Lung (tissue), 12 donors: ENCODE results near the gene EBI3. TPM values are rescaled to one million over a fixed set of nuclear protein-coding genes. Genes with fewer than 3 reads are reported as not detected.
"Not testable (repeated sequence)": the region's sequence is repeated elsewhere in the genome, so short reads cannot be mapped to it uniquely, and the experiment has no call there.

Source experiments
- ATAC-seq: fragments of 200-7000 bp; cut with Tn5 transposase; one replicate; pipeline ENCODE4 v1.9.1; 2020; ENCODE audit warnings: moderate number of reproducible peaks; ENCODE audit not compliant: insufficient read depth, low FRiP score
- DNase-seq, 3 donors: peaks; one replicate each; pipeline ENCODE4 v3.0.0-alpha.2; 2013 to 2017
- H3K27ac ChIP-seq, 2 donors: one replicate each; pipeline ENCODE4 v1.5.1; 2013; ENCODE audit warnings: mild to moderate bottlenecking in 2 of 2, moderate library complexity in 2 of 2, control low read depth in 1 of 2, inconsistent platforms in 1 of 2, low read depth in 1 of 2, low read length in 1 of 2
- H3K27me3 ChIP-seq, 3 donors: one replicate each; pipeline ENCODE4 v1.5.1; 2013; ENCODE audit warnings: low read length in 2 of 3; ENCODE audit not compliant: control insufficient read depth in 3 of 3, insufficient read depth in 3 of 3
- H3K36me3 ChIP-seq, 4 donors: one replicate each; pipeline ENCODE4 v1.5.1; 2013; ENCODE audit warnings: low read length in 4 of 4, mild to moderate bottlenecking in 1 of 4, moderate library complexity in 1 of 4; ENCODE audit not compliant: control insufficient read depth in 4 of 4, insufficient read depth in 4 of 4
- H3K4me1 ChIP-seq, 5 donors: one replicate each; pipeline ENCODE4 v1.5.1; 2013; ENCODE audit warnings: low read length in 5 of 5, mild to moderate bottlenecking in 2 of 5, moderate library complexity in 1 of 5; ENCODE audit not compliant: control insufficient read depth in 5 of 5, insufficient read depth in 5 of 5
- H3K4me3 ChIP-seq: one replicate; pipeline ENCODE4 v1.5.1; 2013; ENCODE audit warnings: mild to moderate bottlenecking, control low read depth, moderate library complexity
- H3K9ac ChIP-seq, 2 donors: one replicate each; pipeline ENCODE4 v1.5.1; 2013; ENCODE audit warnings: low read length in 2 of 2, control low read depth in 1 of 2; ENCODE audit not compliant: insufficient read depth in 1 of 2
- H3K9me3 ChIP-seq, 4 donors: one replicate each; pipeline ENCODE4 v1.5.1; 2013; ENCODE audit warnings: low read length in 3 of 4, mild to moderate bottlenecking in 1 of 4, moderate library complexity in 1 of 4; ENCODE audit not compliant: control insufficient read depth in 4 of 4, insufficient read depth in 3 of 4
- CTCF ChIP-seq: IDR thresholded peaks from 2 replicates; pipeline ENCODE4 v1.5.1; 2012; ENCODE audit warnings: mild to moderate bottlenecking; ENCODE audit errors: control extremely low read depth, extremely low read depth
- WGBS, 2 donors: extraction: QIAGEN DNeasy Blood & Tissue Kit; methylation state at CpG; one replicate each; pipeline ENCODE4 v1.1.7; 2013; 5-methylcytosine and 5-hydroxymethylcytosine counted together
- polyA plus RNA-seq, 2 donors: library from polyadenylated mRNA; stranded (reverse); fragments of 200-250 nt; gene quantifications; one replicate each; pipeline ENCODE4 v1.2.1, GENCODE V29; 2013
- total RNA-seq, 2 donors: library from RNA; depleted of rRNA in 1 of 2; stranded (reverse); fragments of >200 nt in 1 of 2; gene quantifications; one replicate each; pipeline ENCODE4 v1.2.1, GENCODE V29; 2014 to 2021
- donor health status: control.
- donor health status: control.
- donor health status: Bipolar disorder and iron deficiency.
- donor health status: healthy.
- donor health status: DM: yes; HTN: yes; CAD: no.

EBI3 gene
- total and polyA plus RNA-seq, 4 donors: 4.1 to 92.7 (median 6.4) TPM

- 71 to 79% methylated on average over 6 of the region's 6 CpGs for WGBS, 2 donors
- Histone ChIP-seq H3K9me3 (no peaks in the 10 kb centered on the region), H3K27me3 (peaks cover 5 to 18% (median 13%) of the 10 kb centered on the region in 3 donors), H3K9ac (no peak overlapping the region), H3K4me1 (no peaks in the 10 kb centered on the region), H3K36me3 (no peaks in the 10 kb centered on the region), H3K27ac (no peak overlapping the region), H3K4me3 (no peak overlapping the region)
- no peak for ATAC-seq
- no peak for DNase-seq
- TF ChIP-seq CTCF: no peak
Observed at GRCh38 chr19:4284974-4285373, 55.7 kb downstream of the EBI3 start.

DNA sequence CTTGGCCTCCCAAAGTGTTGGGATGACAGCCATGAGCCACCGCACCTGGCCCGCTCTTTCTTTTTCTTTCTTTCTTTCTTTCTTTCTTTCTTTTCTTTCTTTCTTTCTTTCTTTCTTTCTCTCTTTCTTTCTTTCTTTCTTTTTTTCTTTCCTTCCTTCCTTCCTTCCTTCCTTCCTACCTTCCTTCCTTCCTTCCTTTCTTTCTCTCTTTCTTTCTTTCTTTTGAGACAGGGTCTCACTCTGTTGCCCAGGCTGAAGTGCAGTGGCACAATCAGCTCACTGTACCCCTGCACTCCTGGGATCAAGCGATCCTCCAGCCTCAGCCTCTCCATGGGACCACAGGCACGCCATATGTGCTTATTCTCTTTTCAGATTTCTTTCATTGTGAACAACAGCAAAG is 56.8 kb downstream of the EBI3 start:
- H3K9ac ChIP-seq, H3K27ac ChIP-seq, ATAC-seq, H3K27me3 ChIP-seq, H3K4me3 ChIP-seq, H3K36me3 ChIP-seq, DNase-seq, H3K4me1 ChIP-seq, H3K9me3 ChIP-seq: not testable (repeated sequence)
- WGBS, 2 donors: 82 to 87% methylated on average over 4 of the region's 4 CpGs

Other genes with a start within 250 kb of the EBI3 start
- gene EEF2, start 244.1 kb upstream of the EBI3 start, total RNA-seq: 1,000 to 10,000 TPM; 1,474 to 1,934 TPM
- 1,000 to 10,000 TPM in 1 of 2 donors, 100 to 1,000 TPM in 1; 994 to 1,216 TPM for gene EEF2, start 244.1 kb upstream of the EBI3 start, polyA plus RNA-seq
- gene PIAS4, start 221.8 kb upstream of the EBI3 start, total RNA-seq: 10 to 100 TPM; 26.7 to 46.2 TPM
- gene PIAS4, start 221.8 kb upstream of the EBI3 start, polyA plus RNA-seq: 10 to 100 TPM in 1 of 2 donors, 1 to 10 TPM in 1; 9.9 to 16.5 TPM
- gene ZBTB7A, start 162.6 kb upstream of the EBI3 start, total RNA-seq: 10 to 100 TPM; 19.0 to 68.0 TPM
- 10 to 100 TPM; 13.4 to 20.1 TPM for gene ZBTB7A, start 162.6 kb upstream of the EBI3 start, polyA plus RNA-seq
- gene MAP2K2, start 105.4 kb upstream of the EBI3 start, total RNA-seq: 100 to 1,000 TPM in 1 of 2 donors, 10 to 100 TPM in 1; 63.6 to 146 TPM
- gene MAP2K2, start 105.4 kb upstream of the EBI3 start, polyA plus RNA-seq: 100 to 1,000 TPM; 120 to 181 TPM
- not detected for gene CREB3L3, start 75.9 kb upstream of the EBI3 start, total RNA-seq
- gene CREB3L3, start 75.9 kb upstream of the EBI3 start, polyA plus RNA-seq: under 1 TPM in 1 of 2 donors, not detected in 1; 0.03 TPM
- gene SIRT6, start 47.0 kb upstream of the EBI3 start, total RNA-seq: 10 to 100 TPM; 10.2 to 29.3 TPM
- 10 to 100 TPM; 29.1 to 36.5 TPM for gene SIRT6, start 47.0 kb upstream of the EBI3 start, polyA plus RNA-seq
- 1 to 10 TPM; 1.1 to 1.5 TPM for gene ANKRD24, start 46.8 kb upstream of the EBI3 start, total RNA-seq
- 1 to 10 TPM in 1 of 2 donors, under 1 TPM in 1; 0.68 to 2.4 TPM for gene ANKRD24, start 46.8 kb upstream of the EBI3 start, polyA plus RNA-seq
- 10 to 100 TPM; 11.2 to 24.1 TPM for gene YJU2, start 17.6 kb downstream of the EBI3 start, total RNA-seq
- 10 to 100 TPM; 28.9 to 44.2 TPM for gene YJU2, start 17.6 kb downstream of the EBI3 start, polyA plus RNA-seq
- not detected for gene SHD, start 49.7 kb downstream of the EBI3 start, total RNA-seq
- gene SHD, start 49.7 kb downstream of the EBI3 start, polyA plus RNA-seq: not detected
- gene TMIGD2, start 72.9 kb downstream of the EBI3 start, total RNA-seq: 1 to 10 TPM in 1 of 2 donors, under 1 TPM in 1; 0.34 to 1.7 TPM
- 1 to 10 TPM in 1 of 2 donors, under 1 TPM in 1; 0.53 to 1.6 TPM for gene TMIGD2, start 72.9 kb downstream of the EBI3 start, polyA plus RNA-seq
- gene FSD1, start 75.1 kb downstream of the EBI3 start, total RNA-seq: 1 to 10 TPM in 1 of 2 donors, under 1 TPM in 1; 0.34 to 1.1 TPM
- under 1 TPM; 0.31 to 0.63 TPM for gene FSD1, start 75.1 kb downstream of the EBI3 start, polyA plus RNA-seq
- 10 to 100 TPM; 24.4 to 30.0 TPM for gene STAP2, start 109.3 kb downstream of the EBI3 start, total RNA-seq
- 10 to 100 TPM; 24.6 to 32.6 TPM for gene STAP2, start 109.3 kb downstream of the EBI3 start, polyA plus RNA-seq
- gene MPND, start 114.0 kb downstream of the EBI3 start, total RNA-seq: 10 to 100 TPM in 1 of 2 donors, 1 to 10 TPM in 1; 9.1 to 30.5 TPM
- gene MPND, start 114.0 kb downstream of the EBI3 start, polyA plus RNA-seq: 10 to 100 TPM; 18.7 to 32.3 TPM
- gene SH3GL1, start 171.0 kb downstream of the EBI3 start, total RNA-seq: 10 to 100 TPM; 30.6 to 68.6 TPM
- 10 to 100 TPM; 53.1 to 65.4 TPM for gene SH3GL1, start 171.0 kb downstream of the EBI3 start, polyA plus RNA-seq
- gene CHAF1A, start 173.1 kb downstream of the EBI3 start, total RNA-seq: 10 to 100 TPM in 1 of 2 donors, 1 to 10 TPM in 1; 10.0 to 16.7 TPM
- 1 to 10 TPM; 6.8 to 7.4 TPM for gene CHAF1A, start 173.1 kb downstream of the EBI3 start, polyA plus RNA-seq
- gene UBXN6, start 228.3 kb downstream of the EBI3 start, total RNA-seq: 100 to 1,000 TPM in 1 of 2 donors, 10 to 100 TPM in 1; 74.4 to 113 TPM
- 100 to 1,000 TPM in 1 of 2 donors, 10 to 100 TPM in 1; 83.6 to 128 TPM for gene UBXN6, start 228.3 kb downstream of the EBI3 start, polyA plus RNA-seq
- gene HDGFL2, start 242.8 kb downstream of the EBI3 start, total RNA-seq: 10 to 100 TPM; 36.5 to 36.9 TPM
- gene HDGFL2, start 242.8 kb downstream of the EBI3 start, polyA plus RNA-seq: 10 to 100 TPM; 40.6 to 47.0 TPM